GDM1 (cell line): ENCODE results near the gene FANCC.
"Not testable (repeated sequence)": the region's sequence is repeated elsewhere in the genome, so short reads cannot be mapped to it uniquely, and the experiment has no call there.

Experiments
- DNase-seq: peaks from one replicate; lab custom pipeline; 2025; lab: John Stamatoyannopoulos, UW

Gene FANCC

DNA sequence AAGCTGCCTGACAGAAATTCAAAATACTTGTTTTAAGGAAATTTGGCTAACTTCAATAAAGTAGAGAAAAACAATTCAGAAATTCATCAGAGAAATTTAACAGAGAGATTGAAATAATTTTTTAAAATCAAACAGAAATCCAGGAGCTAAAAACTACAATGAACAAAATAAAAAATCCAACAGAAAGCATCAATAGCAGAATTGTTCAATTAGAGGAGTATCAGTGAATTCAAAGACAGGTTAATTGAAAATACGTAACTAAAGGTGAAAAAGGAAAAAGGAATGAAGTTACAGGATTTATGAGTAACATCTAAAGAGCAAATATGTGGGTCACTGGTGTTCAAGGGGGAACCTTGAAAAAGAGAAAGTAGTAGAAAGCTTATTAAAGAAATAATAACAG lies 36.8 kb downstream of the FANCC start:
- DNase-seq = no peak

DNA sequence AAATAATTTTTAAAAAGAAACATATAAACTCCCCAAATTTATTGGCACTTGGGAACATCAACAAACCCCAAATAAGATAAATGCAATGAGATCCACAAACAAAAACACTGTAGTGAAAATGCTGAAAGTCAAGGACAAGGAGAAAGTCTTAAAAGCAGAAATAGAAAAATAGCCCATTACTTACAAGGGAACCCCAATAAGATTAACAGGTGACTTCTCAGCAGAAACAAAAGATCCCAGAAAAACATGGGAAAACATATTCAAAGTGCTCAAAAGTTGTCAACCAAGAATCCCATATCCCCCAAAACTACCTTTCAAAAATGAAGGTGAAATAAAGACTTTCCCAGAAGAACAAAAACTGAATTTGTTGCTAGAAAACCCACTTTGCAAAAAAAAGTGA lies 40.0 kb downstream of the FANCC start:
- DNase-seq = no peak

DNA sequence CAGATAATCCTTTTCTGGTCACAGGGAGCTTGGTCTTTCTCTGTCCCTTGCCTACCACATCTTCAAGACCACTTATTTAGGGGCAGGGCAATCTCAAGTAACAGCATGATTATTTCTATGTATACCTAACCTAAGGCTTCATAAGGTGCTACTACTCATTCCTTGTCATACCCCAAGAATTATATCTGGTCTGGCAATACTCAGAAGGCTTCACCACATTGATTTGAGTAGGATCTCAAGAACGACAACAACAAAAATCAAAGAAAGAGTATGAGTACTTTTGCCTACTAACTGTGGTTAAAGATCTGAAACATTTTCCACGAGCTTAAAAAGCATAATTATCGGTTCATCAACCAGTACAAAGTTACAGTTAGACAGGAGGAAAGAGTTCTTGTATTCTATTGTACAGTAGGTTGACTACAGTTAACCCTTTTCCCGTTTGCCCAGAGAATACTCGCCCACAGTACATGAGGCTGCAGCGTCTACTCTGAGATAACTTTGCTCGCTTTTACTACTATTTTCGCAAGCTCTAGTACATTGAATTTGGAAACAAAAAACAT lies 41.0 kb downstream of the FANCC start:
- DNase-seq = no peak

DNA sequence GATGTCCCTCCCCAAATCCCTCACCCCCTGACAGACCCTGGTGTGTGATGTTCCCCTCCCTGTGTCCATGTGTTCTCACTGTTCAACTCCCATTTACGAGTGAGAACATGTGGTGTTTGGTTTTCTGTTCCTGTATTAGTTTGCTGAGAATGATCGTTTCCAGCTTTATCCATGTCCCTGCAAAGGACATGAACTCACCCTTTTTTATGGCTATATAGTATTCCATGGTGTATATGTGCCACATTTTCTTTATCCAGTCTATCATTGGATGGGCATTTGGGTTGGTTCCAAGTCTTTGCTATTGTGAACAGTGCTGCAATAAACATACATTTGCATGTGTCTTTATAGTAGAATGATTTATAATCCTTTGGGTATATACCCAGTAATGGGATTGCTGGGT lies 43.3 kb downstream of the FANCC start:
- not testable (repeated sequence) for DNase-seq

DNA sequence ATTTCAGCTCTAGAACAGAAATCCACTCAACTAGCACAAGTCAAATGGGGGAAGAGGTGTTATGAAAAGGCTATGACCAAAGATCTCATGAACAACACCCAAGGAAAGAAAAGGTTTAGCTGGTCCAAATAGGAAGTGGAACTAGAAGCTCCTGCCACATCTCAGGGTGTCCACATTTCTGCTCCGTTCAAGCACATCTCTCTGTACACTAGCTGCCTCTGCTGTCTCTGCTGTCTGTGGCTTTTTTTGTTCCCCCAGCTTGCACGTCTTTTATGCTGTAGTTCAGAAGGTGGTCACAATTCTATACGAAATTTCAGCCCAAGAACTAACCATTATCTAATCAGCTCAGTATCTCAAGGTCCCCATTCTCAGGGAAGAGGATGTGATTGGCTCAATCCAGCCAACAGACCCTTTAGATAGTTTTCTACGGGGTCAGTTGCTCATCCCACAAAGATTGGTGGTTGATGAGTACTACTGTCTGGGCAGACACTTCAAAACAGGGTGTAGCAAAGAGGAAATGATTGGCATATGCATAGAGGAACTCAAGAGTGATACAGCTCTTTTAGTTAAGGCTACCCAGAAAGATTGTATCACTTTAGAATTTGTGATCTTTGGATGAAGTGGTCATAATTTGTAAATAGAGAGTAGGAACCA lies 44.0 kb downstream of the FANCC start:
- no peak for DNase-seq

DNA sequence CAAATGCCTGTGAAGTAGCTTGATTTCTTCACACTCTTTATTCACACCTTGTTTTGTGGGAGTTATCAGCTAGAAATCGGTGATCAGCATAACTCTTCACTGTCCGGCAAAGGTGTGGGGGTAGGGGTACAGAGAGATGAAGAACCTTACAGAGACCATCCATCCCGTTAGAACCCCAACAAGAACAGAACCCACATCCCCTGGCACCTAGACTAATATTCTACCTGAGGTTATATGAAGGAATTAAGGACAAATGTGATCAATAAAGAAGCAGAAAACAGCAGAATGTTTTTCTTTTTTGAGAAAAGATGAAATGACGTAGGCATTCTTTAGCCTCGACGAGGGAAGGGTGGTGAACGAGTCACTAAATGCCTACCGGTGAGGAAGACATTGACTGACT lies 44.7 kb downstream of the FANCC start:
- no peak for DNase-seq

DNA sequence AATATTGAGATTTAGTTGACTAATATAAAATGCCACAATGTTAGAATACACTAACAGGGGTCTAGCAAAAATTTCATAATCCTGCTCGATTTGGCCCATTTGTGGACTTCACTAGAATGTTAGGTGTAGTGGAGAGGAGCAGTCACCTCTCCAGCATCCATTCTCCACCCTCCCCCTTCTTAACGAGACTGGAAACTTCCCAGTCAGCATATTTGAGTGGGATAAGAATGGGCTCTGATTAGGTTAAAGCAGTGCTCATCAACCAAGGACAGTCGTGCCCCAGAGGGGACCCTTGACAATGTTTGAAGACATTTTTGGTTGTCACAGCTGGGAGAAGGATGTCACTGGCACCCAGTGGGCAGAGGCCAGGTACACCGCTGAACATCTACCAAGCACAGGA lies 46.7 kb downstream of the FANCC start:
- DNase-seq = no peak

DNA sequence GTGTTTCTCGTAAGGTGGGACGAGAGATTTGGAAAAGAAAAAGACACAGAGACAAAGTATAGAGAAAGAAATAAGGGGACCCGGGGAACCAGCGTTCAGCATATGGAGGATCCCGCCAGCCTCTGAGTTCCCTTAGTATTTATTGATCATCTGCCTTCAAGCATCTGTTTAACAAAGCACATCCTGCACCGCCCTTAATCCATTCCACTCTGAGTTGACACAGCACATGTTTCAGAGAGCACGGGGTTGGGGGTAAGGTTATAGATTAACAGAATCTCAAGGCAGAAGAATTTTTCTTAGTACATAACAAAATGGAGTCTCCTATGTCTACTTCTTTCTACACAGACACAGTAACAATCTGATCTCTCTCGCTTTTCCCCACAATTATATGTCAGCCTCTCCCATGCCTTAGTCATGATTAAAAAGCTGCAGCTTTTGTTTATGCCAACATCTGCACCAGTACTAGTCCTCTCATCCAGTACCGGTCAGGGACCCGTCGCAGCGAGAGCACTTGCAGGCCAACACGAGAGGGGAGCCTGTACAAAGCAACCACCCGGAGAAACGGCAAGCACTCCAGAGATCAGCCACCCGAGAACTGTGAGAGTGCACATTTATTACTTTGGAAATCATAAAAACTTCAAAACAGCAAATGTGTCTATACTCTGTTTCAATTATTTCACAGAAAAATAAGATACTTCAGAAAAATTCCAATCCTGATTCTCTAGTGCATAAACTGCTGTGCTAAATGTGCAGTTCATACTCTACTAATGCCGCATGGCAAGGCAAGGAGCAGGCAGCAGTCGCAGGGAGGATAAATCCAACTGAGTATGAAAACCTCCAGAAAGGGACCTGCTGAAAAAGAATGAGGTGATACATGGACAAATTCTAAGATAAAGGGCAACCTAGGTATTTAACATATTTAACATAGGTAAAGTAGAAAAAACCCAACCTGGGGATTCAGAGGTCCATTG lies 47.4 kb downstream of the FANCC start:
- DNase-seq = not testable (repeated sequence)

DNA sequence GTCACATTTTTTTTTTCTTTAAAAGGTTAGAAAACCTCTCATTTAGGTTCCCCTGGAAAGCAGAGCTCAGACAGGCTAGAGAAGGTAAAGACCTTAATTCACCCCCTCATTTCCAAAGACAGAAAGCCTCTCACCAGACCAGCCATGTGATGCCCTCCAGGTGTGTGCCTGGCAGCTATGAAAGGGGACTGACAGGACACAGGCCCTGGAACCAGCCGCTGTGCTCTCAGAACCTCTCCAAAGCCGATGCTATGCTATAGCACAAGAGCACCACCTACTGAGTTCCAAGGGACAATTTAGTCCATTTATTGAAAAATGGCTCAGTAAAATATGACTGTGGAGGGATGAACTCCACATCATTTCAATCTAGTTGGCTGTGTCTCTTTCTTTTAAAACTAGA lies 48.8 kb downstream of the FANCC start:
- DNase-seq = no peak

DNA sequence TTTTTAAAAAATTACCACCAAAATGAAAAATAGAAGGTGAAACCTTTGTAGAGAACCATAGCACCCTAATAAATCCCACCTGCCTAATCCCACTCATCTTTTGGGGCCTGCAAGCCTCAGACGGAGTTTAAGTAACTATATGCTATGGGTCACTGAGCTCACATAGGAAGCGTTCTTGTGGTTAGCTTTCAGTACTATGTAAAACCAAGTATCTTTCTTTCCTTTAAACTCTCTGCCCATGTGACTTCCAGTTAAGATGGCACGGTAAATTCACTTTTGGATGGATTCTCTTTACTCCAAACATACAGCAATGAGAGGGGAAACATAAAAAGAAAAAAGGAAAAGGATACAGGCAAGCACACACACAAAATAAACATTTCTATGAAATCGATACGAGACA lies 50.9 kb downstream of the FANCC start:
- no peak for DNase-seq

DNA sequence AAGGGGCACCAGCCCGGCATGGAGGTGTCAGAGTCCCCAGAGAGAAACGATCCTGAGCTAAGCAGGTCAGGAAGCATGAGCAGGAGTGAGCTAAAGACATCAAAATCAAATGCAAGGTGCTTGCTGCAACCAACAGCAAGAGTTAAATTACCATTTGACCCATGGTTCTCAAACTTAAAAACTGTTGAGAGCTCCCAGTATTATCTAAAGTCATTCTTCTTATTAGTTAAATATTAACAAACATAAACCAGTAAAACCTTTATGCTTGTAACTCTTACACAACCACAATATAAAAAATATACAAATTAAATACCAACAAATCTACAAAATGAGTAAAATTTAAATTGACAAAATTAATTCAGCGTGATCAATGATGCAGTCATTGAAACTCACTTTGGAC lies 51.5 kb downstream of the FANCC start:
- DNase-seq = no peak

DNA sequence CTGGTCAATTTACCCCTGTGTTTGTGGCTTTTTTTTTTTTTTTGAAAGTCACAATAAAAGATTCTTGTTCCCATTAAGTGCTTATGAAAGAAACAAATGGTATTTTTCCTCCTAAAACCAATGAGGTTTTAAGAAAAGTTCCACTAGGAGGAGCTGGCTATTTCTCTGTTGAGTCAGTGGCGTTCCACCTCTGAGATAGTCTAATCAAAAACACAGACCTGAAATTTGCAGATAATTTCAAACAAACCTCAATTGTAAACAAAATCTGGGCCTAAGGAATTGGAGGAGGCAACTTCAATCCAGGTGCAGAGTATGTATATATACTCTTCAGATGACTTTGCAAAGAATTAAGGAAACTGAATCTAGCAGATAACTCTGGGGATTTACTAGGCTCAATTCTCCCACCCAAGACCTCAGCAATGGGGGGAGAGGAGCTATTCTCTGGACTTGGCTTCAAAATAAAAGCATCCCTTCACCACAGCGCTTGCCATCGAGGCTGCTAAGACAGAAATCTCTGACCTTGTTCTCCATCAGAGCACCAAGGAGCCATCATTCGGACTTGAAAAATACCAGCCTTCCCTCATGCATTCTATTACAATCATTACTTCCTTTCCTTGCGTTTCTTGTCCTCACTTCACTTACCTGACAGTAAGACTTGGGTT lies 52.4 kb downstream of the FANCC start:
- no peak for DNase-seq

DNA sequence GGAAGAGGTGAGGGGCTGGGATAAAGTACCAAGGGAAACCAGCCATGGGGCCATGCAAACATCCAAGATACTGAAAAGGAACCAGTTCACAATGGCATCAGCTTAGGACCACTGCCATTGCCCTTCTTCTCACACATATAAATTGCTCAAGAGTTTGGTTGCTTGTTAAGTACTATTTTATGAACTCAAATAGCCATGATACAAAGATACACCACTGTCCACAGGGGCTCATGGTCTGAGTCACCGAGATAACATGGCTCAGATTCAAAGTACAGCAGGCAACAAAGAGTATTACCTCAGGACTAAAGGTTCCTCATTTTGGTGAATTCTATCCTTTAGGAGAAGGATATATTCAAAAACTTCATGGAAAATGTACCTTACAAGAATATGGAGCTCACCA lies 55.6 kb downstream of the FANCC start:
- DNase-seq = no peak

DNA sequence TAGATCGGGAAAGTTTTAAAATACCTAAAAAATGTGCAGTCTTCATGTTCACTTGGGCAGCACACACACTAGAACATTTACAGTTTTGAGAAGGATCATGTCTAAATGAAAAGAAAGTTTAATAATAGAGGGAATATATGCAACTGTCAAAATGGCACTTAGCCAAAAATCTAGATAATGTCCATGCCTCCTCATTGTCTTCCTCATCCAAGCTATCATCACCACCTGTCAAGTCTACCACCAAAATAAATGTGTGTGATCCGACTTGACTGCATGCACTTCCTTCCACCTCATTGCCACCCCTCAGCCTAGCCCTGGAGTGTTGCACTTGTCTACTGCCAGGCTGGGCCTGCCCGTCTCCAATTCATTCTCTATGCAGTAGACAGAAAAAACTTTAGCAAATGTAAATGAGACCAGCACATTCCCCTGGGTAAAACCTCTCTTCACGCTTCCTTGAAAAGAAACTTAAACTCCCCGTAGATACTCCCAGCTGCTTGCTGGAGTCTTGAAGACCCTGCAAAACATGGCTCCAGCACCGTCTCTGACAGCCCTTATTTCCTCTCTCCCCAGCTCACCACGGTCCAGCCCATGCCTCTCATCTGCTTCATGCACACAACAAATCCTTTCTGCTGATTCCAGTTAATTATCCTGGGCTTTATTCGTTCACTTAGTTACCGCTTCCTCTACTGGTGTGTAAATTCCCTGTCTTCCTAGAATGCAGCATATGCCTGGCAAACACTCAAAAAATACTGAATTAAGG lies 66.9 kb downstream of the FANCC start:
- DNase-seq = no peak

DNA sequence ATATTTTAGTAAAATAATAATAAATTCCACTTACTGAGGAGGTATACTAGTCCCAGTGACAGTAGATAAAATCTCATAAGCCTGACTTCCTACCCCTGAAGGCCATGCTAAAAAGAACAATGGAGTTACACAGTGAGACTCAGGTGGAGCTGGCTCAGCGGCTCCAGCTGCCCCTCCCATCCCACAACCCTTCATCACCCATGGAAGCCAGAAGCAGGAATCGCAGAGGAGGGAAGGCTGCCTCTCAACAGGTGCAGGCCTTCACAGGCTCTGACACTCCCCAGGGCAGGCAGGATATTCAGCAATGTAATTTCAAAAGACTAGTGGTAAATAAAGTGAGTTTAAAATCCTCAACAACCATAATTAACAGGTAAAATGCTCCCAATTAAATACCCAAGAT lies 67.5 kb downstream of the FANCC start:
- DNase-seq = no peak

DNA sequence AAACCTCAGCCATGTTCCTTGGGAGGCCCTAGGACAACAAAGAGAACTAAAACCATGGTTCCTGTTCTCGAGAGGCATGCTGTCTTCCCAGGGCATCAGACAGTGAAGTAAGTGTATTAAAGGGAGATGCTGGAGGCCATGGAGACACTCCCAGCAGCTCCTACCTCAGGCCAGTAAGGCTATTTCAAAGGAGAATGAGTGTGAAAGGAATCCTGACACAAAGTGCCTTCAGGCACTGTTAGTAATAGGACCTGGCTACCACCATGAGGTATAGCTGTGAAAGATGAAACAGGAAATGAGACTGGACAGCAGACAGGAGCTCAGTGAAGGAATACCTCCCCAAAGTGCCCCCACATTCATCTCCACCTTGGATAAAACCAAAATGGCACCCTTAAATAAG lies 71.0 kb downstream of the FANCC start:
- no peak for DNase-seq

DNA sequence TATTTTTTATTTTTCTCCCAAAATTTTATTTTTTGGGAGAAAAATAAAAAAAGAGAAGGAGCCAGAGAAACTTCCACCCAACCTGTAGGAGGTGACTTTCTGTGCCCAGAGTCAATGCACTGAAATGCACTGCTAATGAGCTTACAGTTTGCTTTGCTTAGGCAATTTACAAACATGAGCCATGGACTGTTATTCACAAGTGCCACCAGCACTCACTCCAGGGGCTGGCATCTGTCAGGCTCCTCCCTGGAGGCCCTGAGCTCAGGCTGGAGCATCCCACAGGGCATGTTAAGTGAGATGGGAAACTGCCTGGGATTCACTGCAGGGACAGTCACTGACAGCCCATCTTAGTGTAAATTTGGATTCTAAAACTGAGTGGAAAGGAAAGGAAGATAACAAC lies 74.9 kb downstream of the FANCC start:
- DNase-seq = no peak

DNA sequence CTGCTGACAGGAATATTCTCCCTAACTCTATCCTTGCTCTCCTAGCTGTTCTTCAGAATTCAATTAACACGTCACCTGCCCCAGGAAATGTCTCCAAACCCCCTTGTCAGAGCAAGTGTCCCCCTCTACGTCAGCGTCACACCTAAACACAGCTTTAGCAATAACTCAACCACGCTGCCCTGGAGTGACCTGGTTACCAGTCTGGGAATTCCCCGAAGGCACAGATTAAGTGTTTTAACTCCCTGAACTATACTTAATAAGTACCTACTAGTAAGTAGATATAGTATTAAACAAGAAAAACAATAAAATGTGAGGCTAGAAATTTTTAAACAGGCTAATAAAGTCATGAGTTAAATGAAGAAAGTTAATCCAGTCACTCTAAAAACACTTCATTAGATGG lies 78.4 kb downstream of the FANCC start:
- no peak for DNase-seq

DNA sequence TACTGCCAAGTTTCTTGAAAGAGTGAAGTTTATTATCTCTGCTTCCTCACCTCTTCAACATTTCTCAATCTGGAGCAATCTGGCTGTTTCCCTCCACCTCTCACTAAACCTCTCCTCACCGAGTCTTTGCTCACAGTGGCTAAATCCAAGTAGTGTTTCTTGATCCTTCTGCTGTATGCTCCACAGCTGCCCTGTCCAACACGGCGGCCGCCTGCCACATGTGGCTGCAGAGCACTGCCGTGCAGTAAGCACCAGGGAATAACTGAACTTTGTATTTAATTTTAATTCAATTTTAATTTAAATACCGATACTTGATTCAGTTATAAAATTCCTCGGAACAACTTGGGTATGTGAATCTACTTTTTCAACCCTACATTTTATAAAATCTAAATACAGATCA lies 80.2 kb downstream of the FANCC start:
- no peak for DNase-seq

DNA sequence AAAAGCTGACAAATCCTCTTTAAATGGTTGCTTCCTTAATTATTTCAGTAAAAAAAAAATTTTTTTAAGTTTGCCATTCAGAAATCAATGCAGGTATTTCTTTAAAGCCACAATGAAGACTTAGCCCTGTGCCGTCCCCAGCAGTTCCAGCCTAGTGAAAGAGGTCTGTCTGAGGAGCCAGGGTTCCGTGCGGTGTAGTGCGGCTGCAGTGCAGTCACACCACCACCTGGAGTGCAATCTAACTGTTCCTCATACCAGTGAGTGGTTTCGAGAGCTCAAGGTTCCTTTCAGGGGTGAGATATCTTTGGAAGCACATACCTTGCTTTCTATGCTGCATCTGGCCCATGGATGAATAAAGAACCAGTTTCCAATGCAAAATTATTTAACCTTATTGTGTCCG lies 87.5 kb downstream of the FANCC start:
- no peak for DNase-seq

DNA sequence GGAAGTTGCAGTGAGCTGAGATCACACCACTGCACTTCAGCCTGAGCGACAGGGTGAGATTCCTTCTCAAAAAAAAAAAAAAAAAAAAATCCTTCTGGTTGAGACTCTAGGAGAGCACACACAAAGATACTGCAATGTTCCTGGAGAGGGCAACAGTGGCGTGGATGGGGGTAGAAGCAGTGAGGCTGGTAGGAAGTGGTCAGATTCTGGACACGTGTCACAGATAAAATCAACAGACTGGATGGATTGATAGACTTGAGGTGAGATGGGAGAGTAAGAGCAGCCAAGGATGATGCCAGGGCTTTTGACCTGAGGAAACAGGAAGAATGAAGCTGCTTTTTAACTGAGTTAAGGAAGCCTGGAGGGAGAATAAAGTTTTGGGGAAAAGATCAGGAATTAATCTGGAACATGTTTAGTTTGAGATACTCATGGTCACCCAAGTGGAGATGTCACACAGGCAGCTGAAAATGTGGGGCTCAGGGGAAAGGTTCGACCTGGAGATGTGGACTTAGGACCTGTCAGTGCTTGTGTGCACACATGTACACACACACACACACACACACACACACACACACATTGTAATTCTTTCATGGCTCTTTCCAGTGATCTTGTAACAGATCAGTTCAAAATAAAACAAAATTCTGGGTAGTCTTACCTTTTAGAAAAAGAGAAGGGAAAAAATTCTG lies 88.1 kb downstream of the FANCC start:
- DNase-seq = no peak
